GM12878 (cell line): ENCODE data around the gene PRG2. TPM values are rescaled to one million over a fixed set of nuclear protein-coding genes. Genes with fewer than 3 reads are reported as not detected.

Experiments used
- ATAC-seq: fragments of 200-7000 bp; cut with Tn5 transposase; 3 replicates; pipeline ENCODE4 v1.9.1; 2020; ENCODE audit warnings: mild to moderate bottlenecking, moderate library complexity
- BruUV-seq: library from RNA; stranded (reverse); fragments of 400-500 nt; replicated peaks from 2 replicates; lab custom pipeline; 2021; lab: Mats Ljungman, UMichigan
- CTCF ChIA-PET: fragments of 300-600 bp; sonication (Branson Sonifier 250); formaldehyde crosslinking; extraction: SDS; loops from one replicate; lab custom pipeline; 2021; ENCODE audit warnings: inconsistent platforms; lab: Yijun Ruan, JAX
- POLR2A ChIA-PET: fragments of 350-600 bp; formaldehyde crosslinking; extraction: SDS; loops from one replicate; lab custom pipeline; 2021; ENCODE audit warnings: inconsistent platforms; lab: Charles Lee
- RAD21 ChIA-PET: fragments of 300-600 bp; sonication (Branson Sonifier 250); formaldehyde crosslinking; loops from one replicate; lab custom pipeline; 2023; ENCODE audit warnings: antibody characterized with exemption; ENCODE audit not compliant: unreplicated experiment; lab: Charles Lee
- SMC1A ChIA-PET: fragments of 300-600 bp; sonication (Branson Sonifier 250); formaldehyde crosslinking; loops from one replicate; lab custom pipeline; 2023; ENCODE audit not compliant: unreplicated experiment, uncharacterized antibody; lab: Charles Lee
- DNase-seq: peaks from one replicate; pipeline ENCODE4 v3.0.0-alpha.2; 2011; ENCODE audit warnings: low read depth, low spot score
- FAIRE-seq: peaks from 3 replicates; lab custom pipeline; 2011; peaks lifted over from hg19 to GRCh38; lab: Jason Lieb, UNC
- H2AFZ ChIP-seq: 2 replicates; pipeline ENCODE4 v1.6.0; 2011; ENCODE audit warnings: low read depth, low read length, control low read depth; ENCODE audit not compliant: control insufficient read depth
- H3K27ac ChIP-seq: 2 replicates; pipeline ENCODE4 v1.5.1; 2011; ENCODE audit warnings: control low read depth; ENCODE audit not compliant: control insufficient read depth, insufficient read depth
- H3K27me3 ChIP-seq, 2 experiments: replicated peaks in 1 of 2; 2 replicates each; pipeline versions ENCODE4 v1.6.0 to v1.6.1; 2011; ENCODE audit warnings: low read length in 1 of 2; ENCODE audit not compliant: control insufficient read depth in 2 of 2, insufficient read depth in 2 of 2
- H3K36me3 ChIP-seq, 2 experiments: 2 replicates each; pipeline ENCODE4 v1.5.1; 2011; ENCODE audit warnings: low read length in 1 of 2; ENCODE audit not compliant: control insufficient read depth in 2 of 2, insufficient read depth in 2 of 2
- H3K4me1 ChIP-seq: 2 replicates; pipeline ENCODE4 v1.6.1; 2011; ENCODE audit warnings: mild to moderate bottlenecking, low read length, moderate library complexity, mixed read lengths; ENCODE audit not compliant: control insufficient read depth, insufficient read depth
- H3K4me2 ChIP-seq: 2 replicates; pipeline ENCODE4 v1.6.0; 2011; ENCODE audit warnings: control low read depth; ENCODE audit not compliant: control insufficient read depth, insufficient read depth
- H3K4me3 ChIP-seq: fragments of 200-600 bp; sonication (generic); 2 replicates; pipeline ENCODE4 v1.5.1; 2016
- H3K79me2 ChIP-seq: 2 replicates; pipeline ENCODE4 v1.6.0; 2011; ENCODE audit warnings: low read length; ENCODE audit not compliant: control insufficient read depth, insufficient read depth
- H3K9ac ChIP-seq: 2 replicates; pipeline ENCODE4 v1.8.0; 2011; ENCODE audit warnings: low read length, control low read depth, mixed read lengths; ENCODE audit not compliant: control insufficient read depth, insufficient read depth
- H3K9me3 ChIP-seq: replicated peaks from 3 replicates; pipeline ENCODE4 v1.5.1; 2011; ENCODE audit warnings: mild to moderate bottlenecking, low read length; ENCODE audit not compliant: control insufficient read depth, insufficient read depth
- H4K20me1 ChIP-seq: 2 replicates; pipeline ENCODE4 v1.6.0; 2011; ENCODE audit not compliant: control insufficient read depth, insufficient read depth
- BACH1 ChIP-seq: fragments of 450-650 bp; IDR thresholded peaks from 2 replicates; pipeline ENCODE4 v1.6.1; 2017; ENCODE audit warnings: mild to moderate bottlenecking, borderline replicate concordance
- BHLHE40 ChIP-seq, 2 experiments: fragments of 450-650 bp in 1 of 2; IDR thresholded peaks; 2 replicates each; pipeline ENCODE4 v1.6.1; 2011 to 2017; ENCODE audit warnings: low read depth in 2 of 2, borderline replicate concordance in 1 of 2, improper control_type of control experiment in 1 of 2, low read length in 1 of 2, mild to moderate bottlenecking in 1 of 2
- CHD4 ChIP-seq: fragments of 200-600 bp; sonication (generic); IDR thresholded peaks from 2 replicates; pipeline ENCODE4 v1.6.1; 2016; ENCODE audit warnings: mild to moderate bottlenecking
- EGR1 ChIP-seq, 2 experiments: IDR thresholded peaks; 1 replicate in 1 of 2; 2 replicates in 1 of 2; pipeline ENCODE4 v1.6.1; 2011 to 2012; ENCODE audit warnings: low read depth in 2 of 2, low read length in 2 of 2, borderline replicate concordance in 1 of 2, mild to moderate bottlenecking in 1 of 2, moderate library complexity in 1 of 2
- HDAC6 ChIP-seq: fragments of 200-600 bp; sonication (generic); IDR thresholded peaks from one replicate; pipeline ENCODE4 v1.8.0; 2017; ENCODE audit warnings: antibody characterized with exemption; ENCODE audit not compliant: unreplicated experiment
- HDGF ChIP-seq: fragments of 450-650 bp; IDR thresholded peaks from 2 replicates; pipeline ENCODE4 v1.6.1; 2016; ENCODE audit warnings: antibody characterized with exemption
- IKZF2 ChIP-seq, 2 experiments: fragments of 450-650 bp; IDR thresholded peaks; 2 replicates each; pipeline ENCODE4 v1.6.1; 2017; ENCODE audit warnings: mild to moderate bottlenecking in 2 of 2, moderate library complexity in 2 of 2
- IRF3 ChIP-seq: fragments of 450-650 bp; IDR thresholded peaks from 2 replicates; pipeline ENCODE4 v1.6.1; 2014; ENCODE audit warnings: mild to moderate bottlenecking
- LARP7 ChIP-seq: fragments of 450-650 bp; IDR thresholded peaks from 2 replicates; pipeline ENCODE4 v1.6.1; 2017; ENCODE audit warnings: mild to moderate bottlenecking
- SP1 ChIP-seq: IDR thresholded peaks from one replicate; pipeline ENCODE4 v1.6.1; 2011; ENCODE audit warnings: low read depth, low read length
- STAT3 ChIP-seq: IDR thresholded peaks from 2 replicates; pipeline ENCODE4 v1.6.1; 2011; ENCODE audit warnings: low read depth, low read length, improper control_type of control experiment
- TAF1 ChIP-seq: IDR thresholded peaks from 2 replicates; pipeline ENCODE4 v1.6.1; 2011; ENCODE audit warnings: mild to moderate bottlenecking, low read depth, low read length, borderline replicate concordance
- TCF12 ChIP-seq: IDR thresholded peaks from 2 replicates; pipeline ENCODE4 v1.6.1; 2011; ENCODE audit warnings: low read depth, mild to moderate bottlenecking, low read length
- USF1 ChIP-seq: IDR thresholded peaks from 2 replicates; pipeline ENCODE4 v1.6.1; 2011; ENCODE audit warnings: borderline replicate concordance, low read depth, mild to moderate bottlenecking, moderate library complexity, mixed read lengths, low read length; ENCODE audit not compliant: insufficient read depth; ENCODE audit errors: extremely low read length
- WRNIP1 ChIP-seq: IDR thresholded peaks from 2 replicates; pipeline ENCODE4 v1.6.1; 2011; ENCODE audit warnings: low read depth, low read length, improper control_type of control experiment, borderline replicate concordance
- ZNF24 ChIP-seq: fragments of 450-650 bp; IDR thresholded peaks from 2 replicates; pipeline ENCODE4 v1.6.1; 2017; ENCODE audit warnings: antibody characterized with exemption, mild to moderate bottlenecking
- ZNF384 ChIP-seq: IDR thresholded peaks from 2 replicates; pipeline ENCODE4 v1.6.1; 2012; ENCODE audit warnings: low read depth, mild to moderate bottlenecking, low read length, improper control_type of control experiment, borderline replicate concordance
- ZZZ3 ChIP-seq: IDR thresholded peaks from 2 replicates; pipeline ENCODE4 v1.6.1; 2011; ENCODE audit warnings: low read depth; ENCODE audit not compliant: control insufficient read depth, insufficient read length
- WGBS: methylation state at CpG from one replicate; pipeline ENCODE4 v1.1.6; 2016; ENCODE audit warnings: low lambda C conversion rate; ENCODE audit not compliant: insufficient replicate concordance, insufficient coverage; ENCODE audit errors: missing lambda C conversion rate; 5-methylcytosine and 5-hydroxymethylcytosine counted together
- in situ Hi-C: fragments of 300-500 bp; cut with MboI; formaldehyde crosslinking; loops from 9 replicates; pipeline ENCODE4 v1.14.3; 2018; ENCODE audit warnings: mixed read lengths
- intact Hi-C: fragments of 100-400 bp; cut with micrococcal nuclease; formaldehyde crosslinking; loops from one replicate; pipeline ENCODE4 v1.14.2; 2022; ENCODE audit not compliant: unreplicated experiment
- polyA plus RNA-seq, 11 experiments: library from polyadenylated mRNA; depleted of rRNA in 4 of 11; unstranded in 6 of 11; stranded (reverse) in 5 of 11; fragments of >200 nt; fragmentation: Nextera tagmentation in 4 of 11; fragmentation: Illumina TruSeq in 1 of 11; extraction: Ambion mirVana in 4 of 11; extraction: Trizol in 1 of 11; gene quantifications; 1 replicate in 1 of 11; 2 replicates in 10 of 11; pipeline versions ENCODE4 v1.2.1 to v1.2.3, GENCODE V29; 2011 to 2016; ENCODE audit warnings: inconsistent platforms in 2 of 11, missing spikeins in 2 of 11, low read depth in 1 of 11
- total RNA-seq, 4 experiments: library from RNA; depleted of rRNA in 3 of 4; stranded (reverse); fragments of >200 nt in 3 of 4; fragmentation: Illumina TruSeq in 1 of 4; extraction: Trizol in 1 of 4; gene quantifications; 2 replicates each; pipeline versions ENCODE4 v1.2.1 to v1.2.3, GENCODE V29; 2013 to 2021

The PRG2 gene
- total and polyA plus RNA-seq, 10 of the 15 experiments (the other 5 are each of a cell fraction or from before 2014, with no cell fraction given), result 0.10 to 1.7 (median 0.56) TPM; not detected in 2

GRCh38 chr11:57416436-57416835 lies 26.0 kb upstream of the PRG2 start:
- TF ChIP-seq USF1, result no peak
- TF ChIP-seq BHLHE40 (IDR thresholded peaks at IDR 0.05; ENCODE audit: borderline replicate concordance in 1 of 2, low read depth in 2 of 2, low read length in 1 of 2), result no peak
- no peak for TF ChIP-seq TAF1
- TF ChIP-seq STAT3, result no peak
- no peak for TF ChIP-seq ZNF24
- no peak for TF ChIP-seq IRF3
- TF ChIP-seq WRNIP1, result no peak
- TF ChIP-seq IKZF2 (IDR thresholded peaks at IDR 0.05), result no peak
- no peak for TF ChIP-seq TCF12
- TF ChIP-seq CHD4, result no peak
- TF ChIP-seq HDAC6, result no peak
- no peak for TF ChIP-seq HDGF
- no peak for TF ChIP-seq EGR1 (IDR thresholded peaks at IDR 0.05; ENCODE audit: borderline replicate concordance in 1 of 2, low read depth in 2 of 2, low read length in 2 of 2)
- TF ChIP-seq ZNF384, result no peak
- TF ChIP-seq SP1, result no peak
- TF ChIP-seq ZZZ3, result no peak
- TF ChIP-seq BACH1, result no peak
- no peak for TF ChIP-seq LARP7
- TF ChIP-seq, all 136 proteins: peak for 0
- POLR2A ChIA-PET, result interaction anchor here (1.2 to 4.4 kb wide), 2 partner anchors 9 to 14 kb away, joined by 4 to 22 read pairs; no protein-coding TSS in a partner anchor
- FAIRE-seq (no peak), DNase-seq (no peak), ATAC-seq (no peak)
- no peak overlapping the region for H3K27ac ChIP-seq
- peaks cover 47% of the 10 kb centered on the region for H3K79me2 ChIP-seq
- intact Hi-C loops, result no loop called here
- CTCF ChIA-PET, result interaction anchor here (0.5 to 2.0 kb wide), 5 partner anchors 9 to 94 kb away, joined by 3 to 6 read pairs (median 3); no protein-coding TSS in a partner anchor
- peaks cover 22% of the 10 kb centered on the region for H3K4me1 ChIP-seq
- H2AFZ ChIP-seq, result no peak overlapping the region
- SMC1A ChIA-PET, result interaction anchor here (1.1 to 1.5 kb wide), 2 partner anchors 8 to 23 kb away, joined by 3 to 4 read pairs; no protein-coding TSS in a partner anchor
- H3K9ac ChIP-seq, result no peak overlapping the region
- RAD21 ChIA-PET, result interaction anchor here (0.7 to 1.0 kb wide), 2 partner anchors 11 to 42 kb away, joined by 3 to 4 read pairs; no protein-coding TSS in a partner anchor
- H3K4me2 ChIP-seq, result no peak overlapping the region
- BruUV-seq, result no TSS peak
- H3K36me3 ChIP-seq, result peaks cover 36 to 77% of the 10 kb centered on the region in 2 experiments
- H3K9me3 ChIP-seq, result no peaks in the 10 kb centered on the region; the same call in 2 of the 3 replicates
- H4K20me1 ChIP-seq, result peaks cover 3% of the 10 kb centered on the region
- in situ Hi-C loops, result no loop called here
- no peaks in the 10 kb centered on the region for H3K27me3 ChIP-seq
- WGBS, result 100% methylated on average over 3 of the region's 3 CpGs
- no peak overlapping the region for H3K4me3 ChIP-seq
